Neural cell (in vitro differentiated cells): Measurements from ENCODE around the gene RAB3C. TPM values are rescaled to one million over a fixed set of nuclear protein-coding genes. Genes with fewer than 3 reads are reported as not detected.

Source experiments
- H2AFZ ChIP-seq: fragments of 200-600, 300-800 bp; sonication (generic), shearing (Covaris generic); 2 replicates; pipeline ENCODE4 v1.6.0; 2014; ENCODE audit warnings: low read depth, mild to moderate bottlenecking, antibody characterized with exemption, low read length, moderate library complexity
- H3F3A ChIP-seq: fragments of 200-600 bp; shearing (Covaris generic); 2 replicates; pipeline ENCODE4 v1.6.1; 2016; ENCODE audit warnings: mild to moderate bottlenecking, moderate library complexity, mixed read lengths, antibody characterized with exemption, low read length; ENCODE audit not compliant: insufficient read depth, poor library complexity, severe bottlenecking
- H3K27ac ChIP-seq: fragments of 200-600, 300-800 bp; sonication (generic), shearing (Covaris generic); 2 replicates; pipeline ENCODE4 v1.5.1; 2014; ENCODE audit warnings: mild to moderate bottlenecking, low read length, moderate library complexity
- H3K27me3 ChIP-seq: fragments of 300-800, 200-600 bp; sonication (generic), shearing (Covaris generic); 2 replicates; pipeline ENCODE4 v1.6.0; 2014; ENCODE audit warnings: mild to moderate bottlenecking, low read depth, low read length, moderate library complexity; ENCODE audit not compliant: insufficient read depth
- H3K36me3 ChIP-seq: fragments of 300-800, 200-600 bp; sonication (generic), shearing (Covaris generic); 2 replicates; pipeline ENCODE4 v1.5.1; 2014; ENCODE audit warnings: mild to moderate bottlenecking, antibody characterized with exemption, low read length, moderate library complexity; ENCODE audit not compliant: insufficient read depth
- H3K4me2 ChIP-seq: fragments of 300-800, 200-600 bp; sonication (generic), shearing (Covaris generic); 2 replicates; pipeline ENCODE4 v1.6.0; 2014; ENCODE audit warnings: mild to moderate bottlenecking, low read length
- H3K4me3 ChIP-seq: fragments of 300-800, 200-600 bp; sonication (generic), shearing (Covaris generic); 2 replicates; pipeline ENCODE4 v1.5.1; 2014; ENCODE audit warnings: mild to moderate bottlenecking, low read length, moderate library complexity
- H3K79me2 ChIP-seq: fragments of 200-600 bp; shearing (Covaris generic); replicated peaks from 2 replicates; pipeline ENCODE4 v1.6.0; 2014; ENCODE audit warnings: mild to moderate bottlenecking, low read length, moderate library complexity; ENCODE audit not compliant: insufficient read depth
- H3K9ac ChIP-seq: fragments of 300-800, 200-600 bp; sonication (generic), shearing (Covaris generic); 2 replicates; pipeline ENCODE4 v1.6.1; 2016; ENCODE audit warnings: mild to moderate bottlenecking, low read length, mixed read lengths
- H3K9me2 ChIP-seq: fragments of 200-600 bp; shearing (Covaris generic); 2 replicates; pipeline ENCODE4 v1.6.1; 2016; ENCODE audit warnings: mild to moderate bottlenecking, low read length, mixed read lengths; ENCODE audit not compliant: insufficient read depth
- H3K9me3 ChIP-seq: fragments of 200-600, 300-800 bp; sonication (generic), shearing (Covaris generic); 2 replicates; pipeline ENCODE4 v1.6.1; 2016; ENCODE audit warnings: mild to moderate bottlenecking, mixed run types, low read length, moderate library complexity, mixed read lengths
- H4K20me1 ChIP-seq: fragments of 200-600 bp; shearing (Covaris generic); 2 replicates; pipeline ENCODE4 v1.6.1; 2016; ENCODE audit warnings: mild to moderate bottlenecking, mixed run types; ENCODE audit not compliant: insufficient read depth
- EP300 ChIP-seq: fragments of 450-650 bp; conservative IDR thresholded peaks from 2 replicates; pipeline ENCODE4 v1.6.1; 2014; ENCODE audit warnings: antibody characterized with exemption, mild to moderate bottlenecking, moderate library complexity; ENCODE audit not compliant: poor library complexity, severe bottlenecking
- EZH2 ChIP-seq: fragments of 200-600, 300-800 bp; shearing (Covaris generic), sonication (generic); IDR thresholded peaks from 2 replicates; pipeline ENCODE4 v1.6.1; 2014; ENCODE audit warnings: antibody characterized with exemption, low read length, borderline replicate concordance, mild to moderate bottlenecking; ENCODE audit not compliant: insufficient read depth, poor library complexity, severe bottlenecking
- MXI1 ChIP-seq: fragments of 450-650 bp; conservative IDR thresholded peaks from 2 replicates; pipeline ENCODE4 v1.6.1; 2014; ENCODE audit warnings: antibody characterized with exemption, mild to moderate bottlenecking; ENCODE audit not compliant: poor library complexity, severe bottlenecking
- POLR2AphosphoS5 ChIP-seq: IDR thresholded peaks from 2 replicates; pipeline ENCODE4 v1.6.1; 2012
- RAD21 ChIP-seq: fragments of 450-650 bp; conservative IDR thresholded peaks from 2 replicates; pipeline ENCODE4 v1.6.1; 2014; ENCODE audit warnings: antibody characterized with exemption, mild to moderate bottlenecking, moderate library complexity
- SMC3 ChIP-seq: fragments of 450-650 bp; conservative IDR thresholded peaks from 2 replicates; pipeline ENCODE4 v1.6.1; 2014; ENCODE audit warnings: antibody characterized with exemption, mild to moderate bottlenecking, moderate library complexity; ENCODE audit not compliant: poor library complexity
- TAF1 ChIP-seq: IDR thresholded peaks from 2 replicates; pipeline ENCODE4 v1.6.1; 2012; ENCODE audit warnings: low read depth
- polyA plus RNA-seq: library from polyadenylated mRNA; depleted of rRNA; stranded (reverse); fragments of >200 nt; gene quantifications from 2 replicates; pipeline ENCODE4 v1.2.3, GENCODE V29; 2014
- TF ChIP-seq, protein P1 (sequence below): IDR thresholded peaks from 2 replicates; pipeline ENCODE4 v1.6.1; 2012; ENCODE audit warnings: borderline replicate concordance
- TF ChIP-seq, protein P2 (sequence below): fragments of 450-650 bp; IDR thresholded peaks from 2 replicates; pipeline ENCODE4 v1.5.1; 2014; ENCODE audit warnings: antibody characterized with exemption, mild to moderate bottlenecking, moderate library complexity; ENCODE audit not compliant: poor library complexity, severe bottlenecking

RAB3C gene
- polyA plus RNA-seq, 1 donor from 2014 or later, result 94.3 TPM

DNA sequence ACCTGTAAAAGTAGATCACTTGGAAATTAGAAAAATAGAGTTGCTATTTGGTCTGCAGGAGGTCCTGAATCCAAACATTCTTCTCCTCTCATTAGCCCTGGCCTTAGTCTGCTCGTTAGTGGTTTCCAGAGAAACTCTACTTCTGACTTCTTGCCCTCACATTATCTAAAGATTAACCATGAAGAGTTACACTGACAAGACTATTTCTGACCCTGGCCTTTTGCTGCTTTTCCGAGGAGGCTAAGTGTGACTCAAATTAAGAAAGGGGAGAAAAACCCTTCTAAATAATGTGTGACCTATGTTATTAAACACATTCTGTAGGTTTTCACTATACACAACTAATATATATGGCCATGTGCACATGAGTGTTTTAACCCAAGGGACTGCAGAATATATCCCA is 302.4 kb downstream of the RAB3C start:
- no peaks in the 10 kb centered on the region for H3K36me3 ChIP-seq
- no peak overlapping the region for H2AFZ ChIP-seq
- no peaks in the 10 kb centered on the region for H3F3A ChIP-seq
- no peaks in the 10 kb centered on the region for H3K79me2 ChIP-seq
- H3K4me3 ChIP-seq, result no peak overlapping the region
- H3K9me3 ChIP-seq, result peaks cover 6% of the 10 kb centered on the region
- H3K27me3 ChIP-seq, result no peaks in the 10 kb centered on the region
- no peaks in the 10 kb centered on the region for H4K20me1 ChIP-seq
- no peak overlapping the region for H3K9ac ChIP-seq
- no peak overlapping the region for H3K27ac ChIP-seq
- no peaks in the 10 kb centered on the region for H3K9me2 ChIP-seq
- H3K4me2 ChIP-seq, result no peak overlapping the region
- no peak for TF ChIP-seq EP300
- TF ChIP-seq, protein P1, sequence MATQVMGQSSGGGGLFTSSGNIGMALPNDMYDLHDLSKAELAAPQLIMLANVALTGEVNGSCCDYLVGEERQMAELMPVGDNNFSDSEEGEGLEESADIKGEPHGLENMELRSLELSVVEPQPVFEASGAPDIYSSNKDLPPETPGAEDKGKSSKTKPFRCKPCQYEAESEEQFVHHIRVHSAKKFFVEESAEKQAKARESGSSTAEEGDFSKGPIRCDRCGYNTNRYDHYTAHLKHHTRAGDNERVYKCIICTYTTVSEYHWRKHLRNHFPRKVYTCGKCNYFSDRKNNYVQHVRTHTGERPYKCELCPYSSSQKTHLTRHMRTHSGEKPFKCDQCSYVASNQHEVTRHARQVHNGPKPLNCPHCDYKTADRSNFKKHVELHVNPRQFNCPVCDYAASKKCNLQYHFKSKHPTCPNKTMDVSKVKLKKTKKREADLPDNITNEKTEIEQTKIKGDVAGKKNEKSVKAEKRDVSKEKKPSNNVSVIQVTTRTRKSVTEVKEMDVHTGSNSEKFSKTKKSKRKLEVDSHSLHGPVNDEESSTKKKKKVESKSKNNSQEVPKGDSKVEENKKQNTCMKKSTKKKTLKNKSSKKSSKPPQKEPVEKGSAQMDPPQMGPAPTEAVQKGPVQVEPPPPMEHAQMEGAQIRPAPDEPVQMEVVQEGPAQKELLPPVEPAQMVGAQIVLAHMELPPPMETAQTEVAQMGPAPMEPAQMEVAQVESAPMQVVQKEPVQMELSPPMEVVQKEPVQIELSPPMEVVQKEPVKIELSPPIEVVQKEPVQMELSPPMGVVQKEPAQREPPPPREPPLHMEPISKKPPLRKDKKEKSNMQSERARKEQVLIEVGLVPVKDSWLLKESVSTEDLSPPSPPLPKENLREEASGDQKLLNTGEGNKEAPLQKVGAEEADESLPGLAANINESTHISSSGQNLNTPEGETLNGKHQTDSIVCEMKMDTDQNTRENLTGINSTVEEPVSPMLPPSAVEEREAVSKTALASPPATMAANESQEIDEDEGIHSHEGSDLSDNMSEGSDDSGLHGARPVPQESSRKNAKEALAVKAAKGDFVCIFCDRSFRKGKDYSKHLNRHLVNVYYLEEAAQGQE, result no peak
- TF ChIP-seq MXI1, result no peak
- TF ChIP-seq, protein P2, sequence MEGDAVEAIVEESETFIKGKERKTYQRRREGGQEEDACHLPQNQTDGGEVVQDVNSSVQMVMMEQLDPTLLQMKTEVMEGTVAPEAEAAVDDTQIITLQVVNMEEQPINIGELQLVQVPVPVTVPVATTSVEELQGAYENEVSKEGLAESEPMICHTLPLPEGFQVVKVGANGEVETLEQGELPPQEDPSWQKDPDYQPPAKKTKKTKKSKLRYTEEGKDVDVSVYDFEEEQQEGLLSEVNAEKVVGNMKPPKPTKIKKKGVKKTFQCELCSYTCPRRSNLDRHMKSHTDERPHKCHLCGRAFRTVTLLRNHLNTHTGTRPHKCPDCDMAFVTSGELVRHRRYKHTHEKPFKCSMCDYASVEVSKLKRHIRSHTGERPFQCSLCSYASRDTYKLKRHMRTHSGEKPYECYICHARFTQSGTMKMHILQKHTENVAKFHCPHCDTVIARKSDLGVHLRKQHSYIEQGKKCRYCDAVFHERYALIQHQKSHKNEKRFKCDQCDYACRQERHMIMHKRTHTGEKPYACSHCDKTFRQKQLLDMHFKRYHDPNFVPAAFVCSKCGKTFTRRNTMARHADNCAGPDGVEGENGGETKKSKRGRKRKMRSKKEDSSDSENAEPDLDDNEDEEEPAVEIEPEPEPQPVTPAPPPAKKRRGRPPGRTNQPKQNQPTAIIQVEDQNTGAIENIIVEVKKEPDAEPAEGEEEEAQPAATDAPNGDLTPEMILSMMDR, result no peak
- TF ChIP-seq SMC3, result no peak
- TF ChIP-seq POLR2AphosphoS5, result no peak
- no peak for TF ChIP-seq EZH2

DNA sequence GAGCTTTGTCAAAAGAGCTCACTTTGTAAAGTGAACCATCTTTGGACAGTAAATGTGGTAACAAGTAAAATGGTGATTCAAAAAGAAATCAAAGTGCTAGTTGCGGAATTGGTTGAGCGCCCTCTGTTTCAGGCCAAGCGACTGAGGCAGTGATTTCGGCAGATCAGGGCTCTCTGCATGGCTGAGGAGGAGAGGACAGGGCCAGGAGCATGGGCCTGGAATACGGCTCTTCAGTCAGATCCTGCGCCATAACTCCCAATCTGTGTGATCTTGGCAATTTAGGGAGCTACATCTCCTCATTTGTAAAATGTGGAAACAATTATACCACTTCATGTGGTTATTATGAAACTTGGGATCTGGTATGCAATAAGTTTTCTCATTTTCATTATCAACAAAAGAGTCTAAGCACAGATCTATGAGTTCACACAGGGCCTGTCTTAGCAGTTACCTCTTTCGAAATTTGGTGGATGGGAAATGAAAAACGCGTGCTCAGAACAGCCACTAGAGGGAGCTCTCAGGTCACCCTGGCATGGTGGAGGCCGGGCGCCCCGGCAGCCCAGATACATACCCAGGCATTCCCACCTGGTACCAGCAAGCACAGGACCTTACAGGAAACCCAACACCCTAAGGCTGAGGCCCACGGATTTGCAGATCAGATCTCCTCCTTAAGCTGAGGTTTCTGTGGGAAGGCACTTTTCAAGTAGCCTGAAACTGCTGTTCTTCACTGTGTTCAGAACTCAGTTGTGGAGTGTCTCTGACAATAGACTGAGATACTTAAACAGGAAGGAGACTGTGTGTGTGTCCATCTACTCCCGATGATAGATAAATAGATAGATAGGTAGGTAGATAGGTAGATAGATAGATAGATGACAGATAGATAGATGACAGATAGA is 303.7 kb downstream of the RAB3C start:
- H3K9me3 ChIP-seq, result peaks cover 6% of the 10 kb centered on the region
- no peaks in the 10 kb centered on the region for H3K27me3 ChIP-seq
- no peak overlapping the region for H3K9ac ChIP-seq
- H3K9me2 ChIP-seq, result no peaks in the 10 kb centered on the region
- no peak overlapping the region for H3K4me3 ChIP-seq
- no peaks in the 10 kb centered on the region for H3F3A ChIP-seq
- H2AFZ ChIP-seq, result no peak overlapping the region
- no peaks in the 10 kb centered on the region for H4K20me1 ChIP-seq
- H3K36me3 ChIP-seq, result no peaks in the 10 kb centered on the region
- H3K79me2 ChIP-seq, result no peaks in the 10 kb centered on the region
- TF ChIP-seq EZH2 (no peak), POLR2AphosphoS5 (no peak), TAF1 (no peak), SMC3 (peak; percentile 77), RAD21 (peak; percentile 73), MXI1 (no peak), EP300 (no peak)
- TF ChIP-seq, protein P1, result no peak
- TF ChIP-seq, protein P2, result peak; percentile 78
- no peak overlapping the region for H3K27ac ChIP-seq
- H3K4me2 ChIP-seq, result no peak overlapping the region
